Gastrocnemius medialis (tissue), 4 donors: ENCODE results near the gene STK35.

Source experiments
- CTCF ChIP-seq, 5 experiments: fragments of 450-650 bp in 3 of 5; fragments of 200-600 bp in 2 of 5; sonication (generic) in 2 of 5; IDR thresholded peaks in 4 of 5; conservative IDR thresholded peaks in 1 of 5; 1 replicate in 4 of 5; 2 replicates in 1 of 5; pipeline ENCODE4 v1.5.1; 2016 to 2019; ENCODE audit warnings: antibody characterized with exemption in 5 of 5, mild to moderate bottlenecking in 3 of 5, moderate library complexity in 3 of 5
- POLR2A ChIP-seq, 2 donors: fragments of 450-650 bp; IDR thresholded peaks; one replicate each; pipeline ENCODE4 v1.6.1; 2017; ENCODE audit warnings: antibody characterized with exemption in 2 of 2, mild to moderate bottlenecking in 2 of 2, moderate library complexity in 2 of 2

DNA sequence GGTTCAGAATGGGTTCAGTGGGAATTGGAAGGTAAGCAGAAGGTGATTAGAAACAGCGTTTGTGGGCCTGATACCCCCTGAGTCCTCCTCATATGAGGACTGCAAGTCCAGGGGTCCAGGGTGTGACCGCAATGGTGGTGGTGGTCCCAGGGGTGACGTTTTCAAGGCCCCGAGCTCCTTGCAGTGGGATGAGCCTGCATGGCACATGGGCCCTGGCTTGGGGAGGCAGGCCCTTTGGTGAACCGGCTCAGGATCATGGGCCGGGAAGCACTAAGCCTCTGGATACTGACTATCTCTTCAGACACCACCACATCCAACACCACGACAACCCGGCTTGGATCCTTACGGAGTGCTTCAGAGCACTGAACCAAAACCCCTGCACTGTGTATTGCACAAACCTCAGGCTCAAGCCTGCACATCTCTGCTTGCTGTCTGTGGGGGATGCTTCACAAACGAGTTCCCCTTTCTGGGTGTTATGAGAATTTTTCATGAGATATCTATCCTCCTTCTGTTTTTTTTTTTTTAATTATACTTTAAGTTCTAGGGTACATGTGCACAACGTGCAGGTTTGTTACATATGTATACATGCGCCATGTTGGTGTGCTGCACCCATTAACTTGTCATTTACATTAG lies 67.9 kb downstream of the STK35 start:
- TF ChIP-seq CTCF (IDR thresholded peaks at IDR 0.05 in 4 of 5, conservative IDR thresholded peaks at IDR 0.05 in 1 of 5) (no peak), POLR2A (IDR thresholded peaks at IDR 0.05) (no peak)
